MG63 (cell line): ENCODE results near the gene LYG1. TPM values are rescaled to one million over a fixed set of nuclear protein-coding genes. Genes with fewer than 3 reads are reported as not detected.
"Not testable (repeated sequence)": the region's sequence is repeated elsewhere in the genome, so short reads cannot be mapped to it uniquely, and the experiment has no call there.

ENCODE experiments used
- DNase-seq: peaks from one replicate; pipeline ENCODE4 v3.0.0-alpha.2; 2020
- H3K27me3 ChIP-seq: fragments of 250-450 bp; sonication (Bioruptor Pico); 2 replicates; pipeline ENCODE4 v1.5.1; 2020; ENCODE audit warnings: mild to moderate bottlenecking, moderate library complexity
- H3K36me3 ChIP-seq: fragments of 250-450 bp; sonication (Bioruptor Pico); 2 replicates; pipeline ENCODE4 v1.5.1; 2020; ENCODE audit warnings: mild to moderate bottlenecking, moderate library complexity
- H3K4me3 ChIP-seq: fragments of 250-450 bp; sonication (Bioruptor Pico); 2 replicates; pipeline ENCODE4 v1.5.1; 2020; ENCODE audit warnings: mild to moderate bottlenecking, moderate library complexity
- H3K9me3 ChIP-seq: fragments of 250-450 bp; sonication (Bioruptor Pico); 2 replicates; pipeline ENCODE4 v1.5.1; 2020; ENCODE audit warnings: mild to moderate bottlenecking, moderate library complexity
- total RNA-seq: library from RNA; depleted of rRNA; stranded (reverse); fragments of >200 nt; shearing (Covaris generic); gene quantifications from 2 replicates; pipeline ENCODE4 v1.2.3, GENCODE V29; 2014; ENCODE audit warnings: low replicate concordance; rRNA removed

The LYG1 gene
- total RNA-seq = not detected in 2 replicates

DNA sequence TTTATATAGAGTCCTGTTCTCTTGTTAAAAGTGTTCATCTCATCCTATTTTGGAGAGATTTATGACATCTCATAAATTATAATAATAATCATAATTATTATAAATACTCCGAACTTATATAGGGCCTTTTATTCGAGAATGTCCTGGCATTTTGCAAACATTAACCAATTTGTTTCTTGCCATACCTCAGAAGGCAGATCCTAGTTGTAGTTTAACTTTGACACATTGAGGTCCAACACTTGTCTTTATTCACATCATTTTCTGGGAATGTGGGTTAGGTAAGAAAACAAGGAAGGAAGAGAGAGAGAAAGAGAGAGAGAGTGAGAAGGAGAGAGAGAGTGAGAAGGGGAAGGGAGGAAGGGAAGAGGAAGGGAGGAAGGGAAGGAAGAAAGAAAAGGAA is at the start of gene LYG1:
Gene LYG1, minus strand, starts transcription at position 101 of the 400 bp plus-strand sequence. CDS start 5,527 bp downstream, outside the sequence.
- not testable (repeated sequence) for DNase-seq, H3K4me3 ChIP-seq, H3K27me3 ChIP-seq, H3K9me3 ChIP-seq, H3K36me3 ChIP-seq

- Histone ChIP-seq H3K27me3 (no peaks in the 10 kb centered on the region), H3K36me3 (no peaks in the 10 kb centered on the region)
- no peak for DNase-seq
Measured at GRCh38 chr2:99350194-99350593, 49.2 kb upstream of the LYG1 start.

GRCh38 chr2:99348173-99348572 is 47.2 kb upstream of the LYG1 start:
- DNase-seq = no peak
- H3K9me3 ChIP-seq = no peaks in the 10 kb centered on the region

More at GRCh38 chr2:99350194-99350593, 49.2 kb upstream of the LYG1 start:
- Histone ChIP-seq H3K9me3 (no peaks in the 10 kb centered on the region), H3K4me3 (no peak overlapping the region)

GRCh38 chr2:99346218-99346617 is 45.2 kb upstream of the LYG1 start:
- no peaks in the 10 kb centered on the region for H3K9me3 ChIP-seq
- H3K4me3 ChIP-seq = no peak overlapping the region
- no peaks in the 10 kb centered on the region for H3K36me3 ChIP-seq
- no peak for DNase-seq
- no peaks in the 10 kb centered on the region for H3K27me3 ChIP-seq

More at GRCh38 chr2:99348173-99348572, 47.2 kb upstream of the LYG1 start:
- Histone ChIP-seq H3K4me3 (no peak overlapping the region), H3K36me3 (no peaks in the 10 kb centered on the region), H3K27me3 (no peaks in the 10 kb centered on the region)

DNA sequence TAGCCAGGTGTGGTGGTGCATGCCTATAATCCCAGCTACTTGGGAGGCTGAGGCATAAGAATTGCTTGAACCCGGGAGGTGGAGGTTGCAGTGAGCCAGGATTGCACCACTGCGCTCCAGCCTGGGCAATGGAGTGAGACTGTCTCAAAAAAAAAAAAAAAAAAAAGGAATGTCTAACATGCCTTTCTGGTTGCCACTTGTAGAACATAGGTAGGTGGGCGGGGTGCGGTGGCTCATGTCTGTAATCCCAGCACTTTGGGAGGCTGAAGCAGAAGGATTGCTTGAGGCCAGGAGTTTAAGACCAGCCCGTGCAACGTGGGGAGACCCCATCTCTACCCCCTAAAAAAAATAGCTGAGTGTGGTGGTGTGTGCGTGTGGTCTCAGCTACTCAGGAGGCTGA is 44.4 kb upstream of the LYG1 start:
- H3K36me3 ChIP-seq, H3K27me3 ChIP-seq, H3K4me3 ChIP-seq, H3K9me3 ChIP-seq, DNase-seq: not testable (repeated sequence)

DNA sequence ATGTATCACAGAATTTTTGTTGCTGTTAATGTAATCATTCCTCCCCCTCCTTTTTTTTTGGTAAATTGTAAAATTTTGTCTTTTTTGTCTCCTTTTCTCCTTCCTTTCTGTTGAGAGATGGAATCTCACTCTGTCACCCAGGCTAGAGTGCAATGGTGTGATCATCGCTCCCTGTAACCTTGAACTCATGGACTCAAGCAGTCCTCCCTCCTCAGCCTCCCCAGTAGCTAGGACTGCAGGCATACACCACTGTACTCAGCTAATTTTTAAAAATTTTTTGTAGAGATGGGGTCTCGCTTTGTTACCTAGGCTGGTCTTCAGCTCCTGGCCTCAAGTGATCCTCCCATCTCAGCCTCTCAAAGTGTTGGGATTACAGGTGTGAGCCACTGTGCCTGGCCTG is 41.5 kb upstream of the LYG1 start:
- DNase-seq = no peak
- Histone ChIP-seq H3K36me3 (peaks cover 5% of the 10 kb centered on the region), H3K9me3 (no peaks in the 10 kb centered on the region), H3K27me3 (no peaks in the 10 kb centered on the region), H3K4me3 (no peak overlapping the region)

GRCh38 chr2:99340669-99341236 is 39.8 kb upstream of the LYG1 start:
- DNase-seq = no peak
- Histone ChIP-seq H3K27me3 (no peaks in the 10 kb centered on the region), H3K4me3 (no peak overlapping the region), H3K36me3 (peaks cover 5% of the 10 kb centered on the region), H3K9me3 (no peaks in the 10 kb centered on the region)

GRCh38 chr2:99338029-99338585 is 37.1 kb upstream of the LYG1 start:
- Histone ChIP-seq H3K27me3 (no peaks in the 10 kb centered on the region), H3K36me3 (peaks cover 13% of the 10 kb centered on the region), H3K9me3 (no peaks in the 10 kb centered on the region), H3K4me3 (peak overlapping the region; percentile 92)
- DNase-seq = no peak

DNA sequence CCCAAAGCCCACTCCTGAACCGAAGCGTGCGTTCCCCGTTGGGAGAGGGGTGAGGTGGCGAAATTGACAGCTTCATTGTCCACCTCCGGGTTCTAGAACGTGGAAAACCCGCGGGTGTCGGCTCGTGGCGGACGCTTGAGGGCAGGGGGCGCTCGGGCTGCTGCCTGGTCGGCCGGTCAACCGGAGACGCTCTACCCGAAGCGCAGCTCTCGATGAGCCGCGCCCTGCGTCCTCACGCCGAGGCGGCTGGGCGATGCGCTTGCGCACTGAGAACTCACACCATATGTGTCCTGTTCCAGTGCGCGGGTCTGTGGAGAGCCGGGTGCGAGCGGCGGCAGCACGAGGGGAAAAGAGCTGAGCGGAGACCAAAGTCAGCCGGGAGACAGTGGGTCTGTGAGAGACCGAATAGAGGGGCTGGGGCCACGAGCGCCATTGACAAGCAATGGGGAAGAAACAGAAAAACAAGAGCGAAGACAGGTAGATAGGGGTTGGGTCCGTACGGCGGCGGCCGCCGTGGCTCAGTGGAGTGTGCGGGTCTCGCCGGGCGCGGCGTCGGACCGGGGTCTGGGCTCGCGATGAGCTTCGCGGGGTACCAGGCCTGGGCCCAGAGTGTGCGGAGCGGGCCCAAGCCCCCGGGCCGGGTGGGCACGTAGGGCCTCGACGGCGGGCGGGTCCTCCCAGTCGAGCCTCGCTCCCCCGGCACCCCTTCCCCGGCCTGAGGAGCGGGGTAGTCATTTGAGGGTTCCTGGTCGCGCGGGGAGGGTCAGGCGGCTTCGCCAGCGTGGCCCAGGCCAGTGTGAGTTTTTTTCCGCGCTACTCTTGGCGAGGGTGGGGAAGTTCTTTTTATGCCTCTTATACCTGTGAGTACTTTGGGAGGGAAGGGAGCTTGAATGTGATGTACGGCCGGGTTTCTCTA is 36.4 kb upstream of the LYG1 start, which contains the start of gene EIF5B:
Gene EIF5B, plus strand, starts transcription at position 277 of the 916 bp plus-strand sequence. Its CDS starts 166 bp downstream, at position 443.
- Histone ChIP-seq H3K9me3 (no peaks in the 10 kb centered on the region), H3K4me3 (peak within 1 kb of the TSS; percentile 92), H3K36me3 (peaks cover 19% of the 10 kb centered on the region), H3K27me3 (no peaks in the 10 kb centered on the region)
- peak; percentile 95 for DNase-seq

DNA sequence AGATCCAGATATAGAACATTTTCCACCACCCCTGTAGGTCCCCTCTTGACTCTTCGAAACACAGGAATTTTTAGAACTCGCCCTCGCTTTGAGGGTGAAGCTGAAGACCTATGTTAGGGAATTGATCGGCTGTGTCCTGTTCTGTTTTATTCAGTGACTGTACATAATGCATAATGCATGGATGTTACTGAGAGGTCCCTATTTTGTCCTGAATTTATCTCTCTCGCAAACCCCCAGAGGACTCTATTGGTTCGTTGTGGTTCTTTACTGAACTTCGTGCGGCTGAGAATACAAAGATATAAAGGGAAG is 35.8 kb upstream of the LYG1 start:
- H3K9me3 ChIP-seq = no peaks in the 10 kb centered on the region
- peak overlapping the region; percentile 92 for H3K4me3 ChIP-seq
- no peak for DNase-seq
- no peaks in the 10 kb centered on the region for H3K27me3 ChIP-seq
- H3K36me3 ChIP-seq = peaks cover 25% of the 10 kb centered on the region

GRCh38 chr2:99335911-99336803 is 35.2 kb upstream of the LYG1 start, which contains the start of gene TXNDC9:
Gene TXNDC9, minus strand, starts transcription at chr2:99336333. Its CDS starts 3,123 bp downstream, at chr2:99333210.
- H3K4me3 ChIP-seq = peak within 1 kb of the TSS; percentile 92
- H3K9me3 ChIP-seq = no peaks in the 10 kb centered on the region
- DNase-seq = peak; percentile 98
- no peaks in the 10 kb centered on the region for H3K27me3 ChIP-seq
- peaks cover 28% of the 10 kb centered on the region for H3K36me3 ChIP-seq

DNA sequence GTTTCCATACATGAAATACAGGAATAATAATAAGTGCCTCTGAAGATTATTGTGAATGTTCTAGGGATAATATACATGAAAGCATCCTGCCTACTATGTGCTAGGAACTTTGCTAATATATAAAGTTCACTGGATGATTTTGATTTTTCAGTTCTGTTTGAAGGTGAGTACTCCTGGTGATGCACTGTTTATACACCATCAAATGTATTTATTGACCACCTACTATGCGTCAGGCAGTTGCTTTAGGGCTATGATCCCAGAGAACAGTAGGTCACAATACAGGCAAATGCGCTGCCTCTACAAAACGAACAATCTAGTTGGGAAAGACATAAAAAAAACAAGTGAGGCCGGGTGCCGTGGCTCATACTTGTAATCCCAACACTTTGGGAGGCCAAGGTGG is 24.4 kb upstream of the LYG1 start:
- no peak overlapping the region for H3K4me3 ChIP-seq
- peaks cover 79% of the 10 kb centered on the region for H3K36me3 ChIP-seq
- no peak for DNase-seq
- H3K9me3 ChIP-seq = no peaks in the 10 kb centered on the region
- H3K27me3 ChIP-seq = no peaks in the 10 kb centered on the region

DNA sequence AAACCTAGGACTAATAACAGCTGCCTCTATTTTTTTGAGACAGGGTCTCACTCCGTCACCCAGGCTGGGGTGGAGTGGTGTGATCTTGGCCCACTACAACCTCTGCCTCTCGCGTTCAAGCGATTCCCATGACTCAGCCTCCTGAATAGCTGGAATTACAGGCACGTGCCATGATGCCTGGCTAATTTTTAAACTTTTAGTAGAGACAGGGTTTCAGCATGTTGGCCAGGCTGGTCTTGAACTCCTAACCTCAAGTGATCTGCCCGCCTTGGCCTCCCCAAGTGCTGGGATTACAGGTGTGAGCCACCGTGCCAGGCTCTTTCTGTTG is 16.8 kb upstream of the LYG1 start:
- H3K9me3 ChIP-seq, H3K4me3 ChIP-seq, H3K27me3 ChIP-seq, DNase-seq: not testable (repeated sequence)
- peaks cover 52% of the 10 kb centered on the region for H3K36me3 ChIP-seq

- Histone ChIP-seq H3K4me3 (no peak overlapping the region), H3K27me3 (no peaks in the 10 kb centered on the region), H3K9me3 (no peaks in the 10 kb centered on the region), H3K36me3 (peaks cover 48% of the 10 kb centered on the region)
- no peak for DNase-seq
Measured at GRCh38 chr2:99317161-99317872, 16.3 kb upstream of the LYG1 start.

DNA sequence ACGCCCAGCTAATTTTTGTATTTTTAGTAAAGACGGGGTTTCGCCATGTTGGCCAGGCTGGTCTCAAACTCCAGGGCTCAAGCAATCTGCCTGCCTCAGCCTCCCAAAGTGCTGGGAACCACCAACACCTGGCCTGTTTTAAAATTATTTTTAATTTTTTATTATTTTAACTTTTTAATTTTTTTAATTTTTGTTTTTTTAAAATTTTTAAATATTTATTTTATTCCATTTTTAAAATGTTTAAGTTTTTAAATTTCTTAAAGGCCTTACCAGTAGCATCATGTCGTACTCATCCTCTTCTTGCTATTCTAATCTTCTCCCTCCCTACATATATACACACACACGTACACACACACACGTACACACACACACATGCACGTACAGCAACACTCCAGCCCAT is 1.4 kb downstream of the LYG1 start:
- no peak for DNase-seq
- H3K27me3 ChIP-seq = no peaks in the 10 kb centered on the region
- no peak overlapping the region for H3K4me3 ChIP-seq
- no peaks in the 10 kb centered on the region for H3K9me3 ChIP-seq
- no peaks in the 10 kb centered on the region for H3K36me3 ChIP-seq

- DNase-seq = no peak
- Histone ChIP-seq H3K9me3 (no peaks in the 10 kb centered on the region), H3K36me3 (no peaks in the 10 kb centered on the region), H3K4me3 (no peak overlapping the region), H3K27me3 (no peaks in the 10 kb centered on the region)
Measured at GRCh38 chr2:99297994-99298393, 3.0 kb downstream of the LYG1 start.
